Measurements from ENCODE around the gene KIF9. TPM values are rescaled to one million over a fixed set of nuclear protein-coding genes. Genes with fewer than 3 reads are reported as not detected.
A peak's percentile ranks its signal among the peaks of the same experiment; 100 is the strongest.
"Not testable (repeated sequence)": the region's sequence is repeated elsewhere in the genome, so short reads cannot be mapped to it uniquely, and the experiment has no call there.

The KIF9 gene
- 1 to 10 TPM in 10 of 12 donors, not detected in 2; 4.8 to 8.9 (median 5.7) TPM for polyA plus RNA-seq (ENCODE audit: insufficient read length in 12 of 12)
- long read RNA-seq, donor 1, transcript KIF9-205 (3 exons, 633 nt), result major isoform, 10 of 13 reads
- long read RNA-seq, donor 1, partial matches to known transcripts, result 0 of 13 reads
- long read RNA-seq, donor 1, other reads (novel, unspliced or antisense), result 0 of 13 reads
- long read RNA-seq, donor 2, partial matches to known transcripts, result 8 of 18 reads
- long read RNA-seq, donor 2, other reads (novel, unspliced or antisense), result 6 of 18 reads
- long read RNA-seq, donor 3, partial matches to known transcripts, result 7 of 15 reads
- long read RNA-seq, donor 3, other reads (novel, unspliced or antisense), result 7 of 15 reads
- long read RNA-seq, donor 4, partial matches to known transcripts, result 0 of 3 reads
- long read RNA-seq, donor 4, other reads (novel, unspliced or antisense), result 0 of 3 reads
- long read RNA-seq, donor 5, partial matches to known transcripts, result 0 of 3 reads
- long read RNA-seq, donor 5, other reads (novel, unspliced or antisense), result 0 of 3 reads
- long read RNA-seq, donor 6, partial matches to known transcripts, result 0 of 2 reads
- long read RNA-seq, donor 6, other reads (novel, unspliced or antisense), result 0 of 2 reads
- long read RNA-seq, donor 7, partial matches to known transcripts, result 0 of 2 reads
- long read RNA-seq, donor 7, other reads (novel, unspliced or antisense), result 0 of 2 reads
- long read RNA-seq, donor 8, partial matches to known transcripts, result 0 of 4 reads
- long read RNA-seq, donor 8, other reads (novel, unspliced or antisense), result 0 of 4 reads
- long read RNA-seq, donor 9, partial matches to known transcripts, result 0 of 3 reads
- long read RNA-seq, donor 9, other reads (novel, unspliced or antisense), result 0 of 3 reads
- long read RNA-seq, donor 10, partial matches to known transcripts, result 0 of 3 reads
- long read RNA-seq, donor 10, other reads (novel, unspliced or antisense), result 0 of 3 reads
- long read RNA-seq, donor 11, transcript KIF9-205 (3 exons, 633 nt), result major isoform, 5 of 5 reads
- long read RNA-seq, donor 11, partial matches to known transcripts, result 0 of 5 reads
- long read RNA-seq, donor 11, other reads (novel, unspliced or antisense), result 0 of 5 reads

GRCh38 chr3:47282424-47283192 lies at the start of gene KIF9, which contains the start of gene KLHL18:
Gene KIF9 (minus strand): TSS chr3:47282799. CDS start chr3:47277374, 5,425 bp downstream.
Gene KLHL18 (plus strand): TSS chr3:47282944. CDS start chr3:47282966, 22 bp downstream.
- peak; percentile 97 for DNase-seq

- peak; percentile 77 for DNase-seq
Measured at GRCh38 chr3:47324278-47324865, 41.8 kb upstream of the KIF9 start.

- no peak for DNase-seq
Measured at GRCh38 chr3:47323431-47324277, 41.1 kb upstream of the KIF9 start.

GRCh38 chr3:47319956-47320355 lies 37.4 kb upstream of the KIF9 start:
- DNase-seq, result no peak

GRCh38 chr3:47318916-47319315 lies 36.3 kb upstream of the KIF9 start:
- no peak for DNase-seq

- not testable (repeated sequence) for DNase-seq
Measured at GRCh38 chr3:47316151-47316550, 33.6 kb upstream of the KIF9 start.

- peak; percentile 42 for DNase-seq
Measured at GRCh38 chr3:47315069-47315647, 32.6 kb upstream of the KIF9 start.

- DNase-seq, result no peak
Measured at GRCh38 chr3:47314056-47314764, 31.6 kb upstream of the KIF9 start.

GRCh38 chr3:47313341-47314055 lies 30.9 kb upstream of the KIF9 start:
- no peak for DNase-seq

GRCh38 chr3:47310391-47310790 lies 27.8 kb upstream of the KIF9 start:
- no peak for DNase-seq

GRCh38 chr3:47309231-47309630 lies 26.6 kb upstream of the KIF9 start:
- not testable (repeated sequence) for DNase-seq

GRCh38 chr3:47306022-47306421 lies 23.4 kb upstream of the KIF9 start:
- no peak for DNase-seq

GRCh38 chr3:47301456-47301855 lies 18.9 kb upstream of the KIF9 start:
- DNase-seq, result no peak

- DNase-seq, result no peak
Measured at GRCh38 chr3:47299381-47300318, 17.1 kb upstream of the KIF9 start.

- DNase-seq, result no peak
Measured at GRCh38 chr3:47298439-47298838, 15.8 kb upstream of the KIF9 start.

GRCh38 chr3:47296562-47297302 lies 14.1 kb upstream of the KIF9 start:
- DNase-seq, result no peak
